Nucleus accumbens (tissue), 56 donors: ENCODE data around the gene SLCO6A1.
A peak's percentile ranks its signal among the peaks of the same experiment; 100 is the strongest.

Experiments
- DNase-seq, 56 donors: peaks; one replicate each; lab custom pipeline; 2025; lab: John Stamatoyannopoulos, UW

Gene SLCO6A1

GRCh38 chr5:102481054-102481715 lies 17.6 kb downstream of the SLCO6A1 start:
- DNase-seq, result no peak

- no peak for DNase-seq
Observed at GRCh38 chr5:102453716-102454115, 45.1 kb downstream of the SLCO6A1 start.

- DNase-seq, result no peak
Observed at GRCh38 chr5:102451082-102451481, 47.7 kb downstream of the SLCO6A1 start.

GRCh38 chr5:102450313-102450990 lies 48.3 kb downstream of the SLCO6A1 start:
- no peak for DNase-seq

- DNase-seq, result no peak
Observed at GRCh38 chr5:102433473-102433872, 65.3 kb downstream of the SLCO6A1 start.

GRCh38 chr5:102421647-102422046 lies 77.2 kb downstream of the SLCO6A1 start:
- DNase-seq, result peak in 4 of 56 donors; percentile 1 to 8 (median 1)

- DNase-seq, result no peak
Observed at GRCh38 chr5:102418531-102418930, 80.3 kb downstream of the SLCO6A1 start.

- DNase-seq, result no peak
Observed at GRCh38 chr5:102414448-102414847, 84.4 kb downstream of the SLCO6A1 start.

- DNase-seq, result no peak
Observed at GRCh38 chr5:102388235-102388634, 110.6 kb downstream of the SLCO6A1 start.

- DNase-seq, result no peak
Observed at GRCh38 chr5:102385365-102385764, 113.4 kb downstream of the SLCO6A1 start.

GRCh38 chr5:102380174-102380573 lies 118.6 kb downstream of the SLCO6A1 start:
- no peak for DNase-seq

GRCh38 chr5:102375876-102376275 lies 122.9 kb downstream of the SLCO6A1 start:
- no peak for DNase-seq

GRCh38 chr5:102375272-102375671 lies 123.5 kb downstream of the SLCO6A1 start:
- DNase-seq, result no peak

- no peak for DNase-seq
Observed at GRCh38 chr5:102368392-102368791, 130.4 kb downstream of the SLCO6A1 start.

GRCh38 chr5:102341681-102342288 lies 157.0 kb downstream of the SLCO6A1 start:
- no peak for DNase-seq

GRCh38 chr5:102324714-102325113 lies 174.1 kb downstream of the SLCO6A1 start:
- DNase-seq, result no peak
